H9 (cell line): Measurements from ENCODE around the gene TTYH2. TPM values are rescaled to one million over a fixed set of nuclear protein-coding genes. Genes with fewer than 3 reads are reported as not detected.

Source experiments
- DNase-seq: peaks from one replicate; pipeline ENCODE4 v3.0.0-alpha.2; 2017
- H2AFZ ChIP-seq: one replicate; pipeline ENCODE4 v1.6.1; 2013; ENCODE audit warnings: mild to moderate bottlenecking, low read length, control low read depth, moderate library complexity
- H2AK5ac ChIP-seq: 2 replicates; pipeline ENCODE4 v1.6.1; 2013; ENCODE audit warnings: low read length, control low read depth, mixed read lengths; ENCODE audit not compliant: insufficient read length
- H2BK120ac ChIP-seq: one replicate; pipeline ENCODE4 v1.6.1; 2013; ENCODE audit warnings: low read depth, mild to moderate bottlenecking, low read length, control low read depth, inconsistent platforms; ENCODE audit not compliant: poor library complexity, severe bottlenecking
- H2BK12ac ChIP-seq: 2 replicates; pipeline ENCODE4 v1.6.1; 2013; ENCODE audit warnings: low read length, control low read depth, mixed read lengths, low read depth; ENCODE audit not compliant: insufficient read length
- H2BK15ac ChIP-seq: 2 replicates; pipeline ENCODE4 v1.6.1; 2013; ENCODE audit warnings: low read depth, low read length, control low read depth
- H2BK20ac ChIP-seq: one replicate; pipeline ENCODE4 v1.6.1; 2013; ENCODE audit warnings: low read depth, mild to moderate bottlenecking, low read length, control low read depth, inconsistent platforms; ENCODE audit not compliant: poor library complexity, severe bottlenecking
- H2BK5ac ChIP-seq: 2 replicates; pipeline ENCODE4 v1.6.1; 2013; ENCODE audit warnings: low read length, control low read depth, mixed read lengths; ENCODE audit not compliant: insufficient read length
- H3K14ac ChIP-seq: 2 replicates; pipeline ENCODE4 v1.6.1; 2013; ENCODE audit warnings: low read length, control low read depth; ENCODE audit not compliant: insufficient read depth
- H3K18ac ChIP-seq: 2 replicates; pipeline ENCODE4 v1.6.1; 2013; ENCODE audit warnings: low read depth, mild to moderate bottlenecking, mixed read lengths, low read length, control low read depth; ENCODE audit not compliant: insufficient read length
- H3K23ac ChIP-seq: 2 replicates; pipeline ENCODE4 v1.6.1; 2013; ENCODE audit warnings: low read length, control low read depth, mixed read lengths, low read depth; ENCODE audit not compliant: insufficient read length
- H3K23me2 ChIP-seq: 2 replicates; pipeline ENCODE4 v1.6.1; 2013; ENCODE audit warnings: low read depth, mild to moderate bottlenecking, mixed read lengths, low read length, control low read depth; ENCODE audit not compliant: insufficient read length, poor library complexity, severe bottlenecking
- H3K27ac ChIP-seq: 2 replicates; pipeline ENCODE4 v1.5.1; 2013; ENCODE audit warnings: low read length, control low read depth, mixed read lengths, low read depth; ENCODE audit not compliant: insufficient read length
- H3K27me3 ChIP-seq: 2 replicates; pipeline ENCODE4 v1.6.1; 2013; ENCODE audit warnings: low read length, control low read depth, inconsistent platforms; ENCODE audit not compliant: insufficient read depth
- H3K4ac ChIP-seq: 2 replicates; pipeline ENCODE4 v1.6.1; 2013; ENCODE audit warnings: low read depth, mild to moderate bottlenecking, control low read depth, inconsistent platforms, low read length, moderate library complexity
- H3K4me1 ChIP-seq: 2 replicates; pipeline ENCODE4 v1.6.1; 2013; ENCODE audit warnings: low read length, control low read depth, inconsistent platforms; ENCODE audit not compliant: insufficient read depth
- H3K4me2 ChIP-seq: 2 replicates; pipeline ENCODE4 v1.6.1; 2013; ENCODE audit warnings: low read length, control low read depth, mixed read lengths; ENCODE audit not compliant: insufficient read length, insufficient read depth
- H3K56ac ChIP-seq: 2 replicates; pipeline ENCODE4 v1.6.1; 2013; ENCODE audit warnings: low read depth, mild to moderate bottlenecking, mixed read lengths, low read length, control low read depth; ENCODE audit not compliant: insufficient read length
- H3K79me1 ChIP-seq: 2 replicates; pipeline ENCODE4 v1.6.1; 2013; ENCODE audit warnings: low read depth, mild to moderate bottlenecking, moderate library complexity, low read length, control low read depth, inconsistent platforms; ENCODE audit not compliant: insufficient read depth, poor library complexity, severe bottlenecking
- H3K79me2 ChIP-seq: 2 replicates; pipeline ENCODE4 v1.6.1; 2013; ENCODE audit warnings: low read length, control low read depth, inconsistent platforms; ENCODE audit not compliant: insufficient read depth
- H3K9ac ChIP-seq: 2 replicates; pipeline ENCODE4 v1.6.1; 2013; ENCODE audit warnings: low read length, control low read depth, mixed read lengths; ENCODE audit not compliant: insufficient read length; ENCODE audit errors: extremely low read depth
- H3K9me3 ChIP-seq: one replicate; pipeline ENCODE4 v1.6.1; 2013; ENCODE audit warnings: low read depth, low read length, inconsistent platforms; ENCODE audit not compliant: control insufficient read depth
- H3T11ph ChIP-seq: one replicate; pipeline ENCODE4 v1.6.1; 2013; ENCODE audit warnings: mild to moderate bottlenecking, low read length, control low read depth, inconsistent platforms
- H4K20me1 ChIP-seq: one replicate; pipeline ENCODE4 v1.6.1; 2013; ENCODE audit not compliant: control insufficient read depth, insufficient read length, insufficient read depth
- H4K5ac ChIP-seq: 2 replicates; pipeline ENCODE4 v1.6.1; 2013; ENCODE audit warnings: low read depth, mild to moderate bottlenecking, mixed read lengths, low read length, control low read depth; ENCODE audit not compliant: insufficient read length
- H4K8ac ChIP-seq: replicated peaks from 2 replicates; pipeline ENCODE4 v1.6.1; 2013; ENCODE audit warnings: low read length, control low read depth, mixed read lengths, low read depth; ENCODE audit not compliant: insufficient read length
- H4K91ac ChIP-seq: 2 replicates; pipeline ENCODE4 v1.6.1; 2013; ENCODE audit warnings: low read depth, mild to moderate bottlenecking, moderate library complexity, mixed read lengths, low read length, control low read depth; ENCODE audit not compliant: insufficient read length
- H3K27ac Mint-ChIP-seq, 3 experiments: 2 replicates in 2 of 3; 3 replicates in 1 of 3; pipeline ENCODE4 v1.8.0; 2020 to 2021; ENCODE audit warnings: mixed read lengths in 3 of 3, mild to moderate bottlenecking in 1 of 3, moderate library complexity in 1 of 3
- H3K27me3 Mint-ChIP-seq: 2 replicates; pipeline ENCODE4 v1.8.0; 2021; ENCODE audit warnings: low read depth, mild to moderate bottlenecking, moderate library complexity, mixed read lengths
- H3K36me3 Mint-ChIP-seq, 3 experiments: 2 replicates in 2 of 3; 3 replicates in 1 of 3; pipeline ENCODE4 v1.8.0; 2020 to 2021; ENCODE audit warnings: low read depth in 3 of 3, mixed read lengths in 3 of 3; ENCODE audit not compliant: insufficient read depth in 1 of 3
- H3K4me1 Mint-ChIP-seq, 2 experiments: 2 replicates each; pipeline ENCODE4 v1.8.0; 2020; ENCODE audit warnings: mixed read lengths in 2 of 2
- H3K4me3 Mint-ChIP-seq, 2 experiments: 2 replicates in 1 of 2; 3 replicates in 1 of 2; pipeline ENCODE4 v1.8.0; 2020 to 2021; ENCODE audit warnings: mild to moderate bottlenecking in 2 of 2, mixed read lengths in 2 of 2, moderate library complexity in 1 of 2
- H3K9me3 Mint-ChIP-seq, 2 experiments: 2 replicates in 1 of 2; 3 replicates in 1 of 2; pipeline ENCODE4 v1.8.0; 2020; ENCODE audit warnings: mild to moderate bottlenecking in 2 of 2, mixed read lengths in 2 of 2, moderate library complexity in 1 of 2
- CTCF ChIP-seq: fragments of 200-600 bp; sonication (generic); conservative IDR thresholded peaks from 3 replicates; pipeline ENCODE4 v1.8.0; 2021; ENCODE audit warnings: antibody characterized with exemption, mild to moderate bottlenecking
- WGBS: extraction: QIAGEN DNeasy Blood & Tissue Kit; methylation state at CpG from one replicate; pipeline ENCODE4 v1.1.7; 2013; ENCODE audit warnings: missing lambda C conversion rate, low lambda C conversion rate, mixed read lengths; ENCODE audit not compliant: insufficient read length; ENCODE audit errors: extremely low coverage; 5-methylcytosine and 5-hydroxymethylcytosine counted together
- total RNA-seq: library from RNA; stranded (reverse); gene quantifications from 2 replicates; pipeline ENCODE4 v1.2.1, GENCODE V29; 2021

The TTYH2 gene
- total RNA-seq, 1 experiment from 2014 or later: 1.6 TPM

GRCh38 chr17:74243013-74243755 is 29.8 kb downstream of the TTYH2 start:
- Mint-ChIP-seq H3K36me3 (peaks cover 3 to 17% (median 16%) of the 10 kb centered on the region in 3 experiments; a peak in 6 of 7 replicates), H3K9me3 (peaks cover 9 to 18% of the 10 kb centered on the region in 2 experiments), H3K27ac (no peak overlapping the region; a peak in 1 of 7 replicates), H3K4me3 (no peak overlapping the region), H3K4me1 (peaks cover 34 to 51% of the 10 kb centered on the region in 2 experiments), H3K27me3 (peaks cover 25% of the 10 kb centered on the region)
- Histone ChIP-seq H3K56ac (no peak overlapping the region), H2BK120ac (no peak overlapping the region), H2AK5ac (no peak overlapping the region), H3K79me2 (no peaks in the 10 kb centered on the region), H3K23ac (no peak overlapping the region), H3K9ac (no peak overlapping the region), H3K14ac (no peak overlapping the region), H3K9me3 (no peaks in the 10 kb centered on the region), H3K4ac (no peak overlapping the region), H4K8ac (no peak overlapping the region), H2BK5ac (no peak overlapping the region), H3K4me2 (no peak overlapping the region), H2AFZ (no peak overlapping the region), H3K27ac (no peak overlapping the region), H4K91ac (no peak overlapping the region), H3T11ph (no peak overlapping the region), H3K23me2 (peaks cover 4% of the 10 kb centered on the region), H3K27me3 (no peaks in the 10 kb centered on the region), H3K4me1 (peaks cover 2% of the 10 kb centered on the region), H2BK15ac (no peak overlapping the region), H2BK12ac (no peak overlapping the region), H4K20me1 (no peaks in the 10 kb centered on the region), H2BK20ac (no peak overlapping the region), H3K18ac (no peak overlapping the region), H4K5ac (no peak overlapping the region), H3K79me1 (no peaks in the 10 kb centered on the region)
- no peak for DNase-seq
- no CpG with 5 or more reads among the region's 13 CpGs for WGBS
- no peak for TF ChIP-seq CTCF
